Measurements from ENCODE around the gene KCTD7. TPM values are rescaled to one million over a fixed set of nuclear protein-coding genes. Genes with fewer than 3 reads are reported as not detected.
A peak's percentile ranks its signal among the peaks of the same experiment; 100 is the strongest.

Gene KCTD7
- polyA plus RNA-seq (2012; ENCODE audit: insufficient read length, low read depth): 13.7 TPM

DNA sequence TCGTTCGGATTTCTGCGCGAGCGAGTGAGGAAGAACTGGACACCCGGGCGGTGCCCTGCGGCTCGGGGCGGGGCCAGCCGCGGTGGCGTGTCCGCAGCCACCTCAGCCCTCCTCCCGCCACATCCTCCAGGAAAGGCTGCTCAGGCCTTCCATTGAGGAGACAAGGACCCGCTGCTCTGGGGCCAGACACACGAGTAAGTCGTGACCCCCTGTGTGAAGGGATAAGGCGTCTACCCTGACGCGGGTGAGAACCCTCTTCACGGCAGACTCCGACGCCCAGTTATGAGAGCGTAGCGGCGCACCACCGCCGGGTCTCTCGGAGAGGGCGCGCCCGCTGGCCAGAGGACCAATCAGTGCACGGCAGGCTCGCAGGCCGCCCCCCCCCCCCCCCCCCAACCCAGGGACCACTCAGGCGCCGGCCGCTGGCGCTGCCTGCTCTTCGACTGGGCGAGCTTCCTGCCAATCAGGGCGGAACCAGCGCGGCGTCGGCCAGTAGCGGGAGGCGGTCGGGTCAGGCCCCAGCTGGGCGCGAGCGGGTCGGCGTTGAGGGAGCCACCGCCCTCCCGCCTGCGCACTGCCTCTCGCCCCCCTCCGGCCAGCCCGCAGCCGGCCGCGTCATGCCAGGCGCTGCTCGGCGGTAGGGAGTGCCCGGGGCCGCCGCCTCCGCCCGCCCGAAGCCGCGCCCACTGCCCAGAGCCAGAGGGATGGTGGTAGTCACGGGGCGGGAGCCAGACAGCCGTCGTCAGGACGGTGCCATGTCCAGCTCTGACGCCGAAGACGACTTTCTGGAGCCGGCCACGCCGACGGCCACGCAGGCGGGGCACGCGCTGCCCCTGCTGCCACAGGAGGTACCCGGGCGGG lies at the start of gene KCTD7:
Gene KCTD7 (plus strand): TSS at position 521 of the 861 bp plus-strand sequence. CDS start 184 bp downstream, at position 705.
- TF ChIP-seq POLR2AphosphoS5 (IDR thresholded peaks at IDR 0.05; ENCODE audit: low read depth, low read length) (peak; percentile 96), FOXP2 (optimal IDR thresholded peaks at IDR 0.05; ENCODE audit: borderline replicate concordance, extremely low read depth, extremely low read length, insufficient read depth) (peak; percentile 55), SIN3A (IDR thresholded peaks at IDR 0.05; ENCODE audit: borderline replicate concordance, insufficient read depth, low read length) (no peak; the same call in 1 of the 2 replicates), TAF1 (IDR thresholded peaks at IDR 0.05; ENCODE audit: borderline replicate concordance, insufficient read depth, low read length) (peak; percentile 79)
- TF ChIP-seq, protein P1, sequence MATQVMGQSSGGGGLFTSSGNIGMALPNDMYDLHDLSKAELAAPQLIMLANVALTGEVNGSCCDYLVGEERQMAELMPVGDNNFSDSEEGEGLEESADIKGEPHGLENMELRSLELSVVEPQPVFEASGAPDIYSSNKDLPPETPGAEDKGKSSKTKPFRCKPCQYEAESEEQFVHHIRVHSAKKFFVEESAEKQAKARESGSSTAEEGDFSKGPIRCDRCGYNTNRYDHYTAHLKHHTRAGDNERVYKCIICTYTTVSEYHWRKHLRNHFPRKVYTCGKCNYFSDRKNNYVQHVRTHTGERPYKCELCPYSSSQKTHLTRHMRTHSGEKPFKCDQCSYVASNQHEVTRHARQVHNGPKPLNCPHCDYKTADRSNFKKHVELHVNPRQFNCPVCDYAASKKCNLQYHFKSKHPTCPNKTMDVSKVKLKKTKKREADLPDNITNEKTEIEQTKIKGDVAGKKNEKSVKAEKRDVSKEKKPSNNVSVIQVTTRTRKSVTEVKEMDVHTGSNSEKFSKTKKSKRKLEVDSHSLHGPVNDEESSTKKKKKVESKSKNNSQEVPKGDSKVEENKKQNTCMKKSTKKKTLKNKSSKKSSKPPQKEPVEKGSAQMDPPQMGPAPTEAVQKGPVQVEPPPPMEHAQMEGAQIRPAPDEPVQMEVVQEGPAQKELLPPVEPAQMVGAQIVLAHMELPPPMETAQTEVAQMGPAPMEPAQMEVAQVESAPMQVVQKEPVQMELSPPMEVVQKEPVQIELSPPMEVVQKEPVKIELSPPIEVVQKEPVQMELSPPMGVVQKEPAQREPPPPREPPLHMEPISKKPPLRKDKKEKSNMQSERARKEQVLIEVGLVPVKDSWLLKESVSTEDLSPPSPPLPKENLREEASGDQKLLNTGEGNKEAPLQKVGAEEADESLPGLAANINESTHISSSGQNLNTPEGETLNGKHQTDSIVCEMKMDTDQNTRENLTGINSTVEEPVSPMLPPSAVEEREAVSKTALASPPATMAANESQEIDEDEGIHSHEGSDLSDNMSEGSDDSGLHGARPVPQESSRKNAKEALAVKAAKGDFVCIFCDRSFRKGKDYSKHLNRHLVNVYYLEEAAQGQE (IDR thresholded peaks at IDR 0.05; ENCODE audit: insufficient read depth in 1 of 2, low read depth in 2 of 2, low read length in 2 of 2): 0 out of 4 replicates have a peak, but pooled peaks of 1 of the 2 experiments have one; percentile 48

DNA sequence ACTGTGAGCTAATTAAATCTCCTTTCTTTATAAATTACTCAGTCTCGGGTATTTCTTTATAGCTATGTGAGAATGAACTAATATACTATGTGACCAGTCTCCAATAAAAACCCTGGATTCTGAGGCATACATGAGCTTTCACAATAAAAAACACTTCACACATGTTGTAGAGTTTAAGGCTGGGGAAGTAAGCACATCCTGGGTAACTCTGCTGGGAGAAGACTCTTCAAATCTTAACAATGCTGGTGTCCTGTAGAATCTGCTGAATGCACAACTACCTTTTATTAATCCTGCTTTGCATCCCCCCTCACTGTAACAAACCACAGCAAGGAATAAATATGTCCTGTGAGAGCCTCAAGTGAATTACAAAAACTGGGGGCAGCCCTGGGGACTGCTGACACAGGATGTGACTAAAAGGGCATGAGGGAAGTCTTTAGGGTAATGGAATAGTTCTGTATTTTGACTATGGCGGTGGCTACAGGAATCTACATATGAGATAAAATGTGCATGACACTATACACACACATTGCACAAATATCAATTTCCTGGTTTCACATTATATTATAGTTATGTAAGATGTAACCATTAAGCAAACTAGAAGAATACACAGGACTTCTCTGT lies 45.1 kb upstream of the KCTD7 start:
- TF ChIP-seq SIN3A (IDR thresholded peaks at IDR 0.05; ENCODE audit: borderline replicate concordance, insufficient read depth, low read length) (no peak), POLR2AphosphoS5 (IDR thresholded peaks at IDR 0.05; ENCODE audit: low read depth, low read length) (no peak), FOXP2 (optimal IDR thresholded peaks at IDR 0.05; ENCODE audit: borderline replicate concordance, extremely low read depth, extremely low read length, insufficient read depth) (no peak), TAF1 (IDR thresholded peaks at IDR 0.05; ENCODE audit: borderline replicate concordance, insufficient read depth, low read length) (no peak)

DNA sequence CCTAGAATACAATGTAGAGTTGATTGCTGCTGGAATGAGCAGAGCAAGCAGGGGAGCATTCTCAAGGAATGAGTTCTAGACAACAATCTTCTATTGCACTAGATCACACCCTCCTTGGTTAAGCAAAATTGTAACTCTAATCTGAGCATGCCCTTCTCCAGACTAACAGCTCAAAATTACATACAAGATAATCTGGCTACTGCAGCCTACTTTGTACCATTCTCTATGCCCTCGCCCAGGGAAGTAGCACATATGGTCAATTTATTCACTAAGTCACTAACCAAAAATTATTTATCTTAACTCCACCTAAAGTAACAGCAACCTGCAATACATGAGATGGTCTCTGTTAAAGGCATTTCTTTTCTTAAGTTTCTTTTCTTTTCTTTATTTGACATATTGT lies 42.5 kb upstream of the KCTD7 start:
- TF ChIP-seq, protein P1 (IDR thresholded peaks at IDR 0.05; ENCODE audit: insufficient read depth in 1 of 2, low read depth in 2 of 2, low read length in 2 of 2): no peak
- TF ChIP-seq TAF1 (IDR thresholded peaks at IDR 0.05; ENCODE audit: borderline replicate concordance, insufficient read depth, low read length) (no peak), SIN3A (IDR thresholded peaks at IDR 0.05; ENCODE audit: borderline replicate concordance, insufficient read depth, low read length) (no peak), FOXP2 (optimal IDR thresholded peaks at IDR 0.05; ENCODE audit: borderline replicate concordance, extremely low read depth, extremely low read length, insufficient read depth) (no peak), POLR2AphosphoS5 (IDR thresholded peaks at IDR 0.05; ENCODE audit: low read depth, low read length) (no peak)

DNA sequence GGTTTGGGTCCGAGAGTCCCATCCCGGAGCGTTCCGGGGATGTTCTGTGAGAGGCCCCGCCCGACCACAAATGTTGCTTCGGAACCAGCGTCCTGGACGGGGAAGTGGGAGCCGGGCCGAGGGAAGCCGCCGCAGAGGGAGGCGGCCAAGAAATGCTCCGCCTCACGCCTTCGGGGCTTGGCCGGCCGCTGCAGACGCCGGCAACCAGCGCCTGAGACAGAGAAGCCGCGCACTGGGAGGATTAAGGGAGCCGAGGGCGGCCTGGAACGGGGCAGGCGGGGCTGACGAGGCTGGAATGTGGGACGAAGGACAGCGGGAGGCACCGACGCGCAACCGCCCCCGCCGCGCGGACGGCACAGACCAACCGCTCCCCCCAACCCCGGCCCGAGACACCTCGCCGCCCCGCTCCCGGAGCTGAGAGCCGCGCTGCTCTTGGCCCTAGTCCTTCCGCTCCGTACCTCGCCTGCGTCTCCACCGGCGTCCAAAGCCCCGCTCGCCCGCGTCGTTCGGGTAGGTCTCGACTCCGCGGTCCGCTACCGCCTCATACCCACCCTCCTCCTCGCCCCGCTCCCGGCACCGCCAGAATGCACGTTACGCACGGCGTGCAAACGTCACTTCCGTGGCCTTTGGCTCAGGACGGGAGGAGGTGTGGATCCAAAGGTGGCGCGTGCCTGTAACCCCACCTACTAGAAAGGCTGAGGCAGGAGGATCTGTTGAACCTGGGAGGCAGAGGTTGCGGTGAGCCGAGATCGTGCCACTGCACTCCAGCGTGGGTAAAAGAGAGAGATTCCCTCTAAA lies 36.7 kb upstream of the KCTD7 start:
- TF ChIP-seq TAF1 (IDR thresholded peaks at IDR 0.05; ENCODE audit: borderline replicate concordance, insufficient read depth, low read length): peak; percentile 90
- no peak for TF ChIP-seq SIN3A (IDR thresholded peaks at IDR 0.05; ENCODE audit: borderline replicate concordance, insufficient read depth, low read length)
- peak; percentile 90 for TF ChIP-seq POLR2AphosphoS5 (IDR thresholded peaks at IDR 0.05; ENCODE audit: low read depth, low read length)
- peak; percentile 87 for TF ChIP-seq FOXP2 (optimal IDR thresholded peaks at IDR 0.05; ENCODE audit: borderline replicate concordance, extremely low read depth, extremely low read length, insufficient read depth)
- TF ChIP-seq, protein P1 (IDR thresholded peaks at IDR 0.05; ENCODE audit: insufficient read depth in 1 of 2, low read depth in 2 of 2, low read length in 2 of 2): no peak

DNA sequence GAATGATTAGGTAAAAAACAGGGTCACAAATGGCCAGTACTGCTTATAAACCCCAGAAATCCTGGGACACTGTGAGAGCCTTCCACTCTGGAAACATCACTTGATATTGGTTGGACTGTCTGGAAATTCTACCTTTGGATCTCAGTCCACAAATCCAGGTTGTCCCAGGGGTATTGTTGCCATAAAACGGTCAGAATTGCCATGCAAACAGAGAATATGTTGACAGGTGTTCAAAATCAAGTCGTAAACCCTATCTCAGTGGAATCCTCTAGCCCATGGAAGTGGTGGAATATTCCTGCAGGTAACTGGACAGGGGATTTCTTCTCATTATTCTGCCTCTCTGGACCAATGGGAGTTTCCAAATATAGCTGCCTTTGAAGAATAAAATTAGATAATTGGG lies 31.2 kb upstream of the KCTD7 start:
- TF ChIP-seq SIN3A (IDR thresholded peaks at IDR 0.05; ENCODE audit: borderline replicate concordance, insufficient read depth, low read length) (no peak), TAF1 (IDR thresholded peaks at IDR 0.05; ENCODE audit: borderline replicate concordance, insufficient read depth, low read length) (no peak), POLR2AphosphoS5 (IDR thresholded peaks at IDR 0.05; ENCODE audit: low read depth, low read length) (no peak), FOXP2 (optimal IDR thresholded peaks at IDR 0.05; ENCODE audit: borderline replicate concordance, extremely low read depth, extremely low read length, insufficient read depth) (no peak)
- TF ChIP-seq, protein P1 (IDR thresholded peaks at IDR 0.05; ENCODE audit: insufficient read depth in 1 of 2, low read depth in 2 of 2, low read length in 2 of 2): no peak

All from PFSK-1 (cell line).